KBM-7 (cell line): ENCODE measurements around the gene WNT8A.

ENCODE experiments used
- DNase-seq: peaks from one replicate; pipeline ENCODE4 v3.0.0-alpha.2; 2015
- in situ Hi-C: fragments of 300-500 bp; cut with MboI; formaldehyde crosslinking; loops from 2 replicates; pipeline ENCODE4 v1.14.3; 2020; ENCODE audit warnings: low sequenced_read_pairs, low pct_unique_long_range_greater_than_20kb, mixed read lengths

The WNT8A gene

GRCh38 chr5:138115254-138115653, 31.4 kb downstream of the WNT8A start:
- DNase-seq, result no peak
- in situ Hi-C loops, result no loop called here

GRCh38 chr5:138128334-138128733, 44.5 kb downstream of the WNT8A start:
- DNase-seq, result peak; percentile 49

GRCh38 chr5:138129347-138129746, 45.5 kb downstream of the WNT8A start:
- DNase-seq, result no peak
- in situ Hi-C loops, result no loop called here

More at GRCh38 chr5:138128334-138128733, 44.5 kb downstream of the WNT8A start:
- in situ Hi-C loops, result no loop called here

- in situ Hi-C loops, result no loop called here
- no peak for DNase-seq
Measured at GRCh38 chr5:138132543-138132942, 48.7 kb downstream of the WNT8A start.

GRCh38 chr5:138138949-138139780, 55.3 kb downstream of the WNT8A start, which contains the start of gene NME5:
TSS of gene NME5 (minus strand) at chr5:138139428. CDS start at chr5:138138780, 648 bp downstream.
- no peak for DNase-seq
- in situ Hi-C loops, result no loop called here

- in situ Hi-C loops, result no loop called here
- DNase-seq, result peak; percentile 83
Measured at GRCh38 chr5:138139781-138140090, 55.9 kb downstream of the WNT8A start.

- in situ Hi-C loops, result no loop called here
Measured at GRCh38 chr5:138140268-138140667, 56.4 kb downstream of the WNT8A start.

More at GRCh38 chr5:138140268-138140667, 56.4 kb downstream of the WNT8A start:
- DNase-seq, result no peak
